Measurements from ENCODE around the gene RHBDF1. TPM values are rescaled to one million over a fixed set of nuclear protein-coding genes. Genes with fewer than 3 reads are reported as not detected.

The RHBDF1 gene
- total RNA-seq (27.2 and 28.2 TPM in 2 replicates), polyA plus RNA-seq (27.9 and 38.2 TPM in 2 replicates)

GRCh38 chr16:72561-73548 lies at the start of gene RHBDF1:
TSS of gene RHBDF1 (minus strand) at chr16:72631. CDS start at chr16:65015, 7,616 bp downstream.
- Histone ChIP-seq H3K36me3 (no peaks in the 10 kb centered on the region), H3K27ac (peak within 1 kb of the TSS; percentile 88), H3K9me3 (ENCODE audit: low read depth) (no peaks in the 10 kb centered on the region), H3K27me3 (no peaks in the 10 kb centered on the region), H3K4me1 (ENCODE audit: low read depth) (peaks cover 29% of the 10 kb centered on the region), H3K4me3 (peak within 1 kb of the TSS; percentile 58)
- TF ChIP-seq CTCF (IDR thresholded peaks at IDR 0.05; ENCODE audit: low read depth, low read length), result no peak
- peak; percentile 71 to 83 for DNase-seq (ENCODE audit: low read depth in 1 of 2, low spot score in 1 of 2)

- DNase-seq (ENCODE audit: low read depth in 1 of 2, low spot score in 1 of 2), result no peak
- Histone ChIP-seq H3K4me3 (no peak overlapping the region), H3K27ac (no peak overlapping the region), H3K27me3 (no peaks in the 10 kb centered on the region), H3K4me1 (ENCODE audit: low read depth) (no peaks in the 10 kb centered on the region), H3K9me3 (ENCODE audit: low read depth) (no peaks in the 10 kb centered on the region), H3K36me3 (no peaks in the 10 kb centered on the region)
- TF ChIP-seq CTCF (IDR thresholded peaks at IDR 0.05; ENCODE audit: low read depth, low read length), result no peak
These were observed 48.3 kb upstream of the RHBDF1 start for GRCh38 chr16:120756-121155.

GRCh38 chr16:119835-120491 lies 47.5 kb upstream of the RHBDF1 start:
- no peaks in the 10 kb centered on the region for H3K9me3 ChIP-seq (ENCODE audit: low read depth)
- no peaks in the 10 kb centered on the region for H3K36me3 ChIP-seq
- H3K4me1 ChIP-seq (ENCODE audit: low read depth), result no peaks in the 10 kb centered on the region
- no peak overlapping the region for H3K27ac ChIP-seq
- no peaks in the 10 kb centered on the region for H3K27me3 ChIP-seq
- no peak for DNase-seq (ENCODE audit: low read depth in 1 of 2, low spot score in 1 of 2)
- no peak overlapping the region for H3K4me3 ChIP-seq
- TF ChIP-seq CTCF (IDR thresholded peaks at IDR 0.05; ENCODE audit: low read depth, low read length), result no peak

- TF ChIP-seq CTCF (IDR thresholded peaks at IDR 0.05; ENCODE audit: low read depth, low read length), result no peak
- H3K9me3 ChIP-seq (ENCODE audit: low read depth), result no peaks in the 10 kb centered on the region
- no peaks in the 10 kb centered on the region for H3K4me1 ChIP-seq (ENCODE audit: low read depth)
- DNase-seq (ENCODE audit: low read depth in 1 of 2, low spot score in 1 of 2), result no peak
- no peaks in the 10 kb centered on the region for H3K36me3 ChIP-seq
- no peak overlapping the region for H3K4me3 ChIP-seq
- H3K27ac ChIP-seq, result no peak overlapping the region
- H3K27me3 ChIP-seq, result no peaks in the 10 kb centered on the region
These were observed 46.9 kb upstream of the RHBDF1 start for GRCh38 chr16:119295-119694.

- DNase-seq (ENCODE audit: low read depth in 1 of 2, low spot score in 1 of 2), result no peak
- H3K4me1 ChIP-seq (ENCODE audit: low read depth), result no peaks in the 10 kb centered on the region
- no peak overlapping the region for H3K4me3 ChIP-seq
- H3K27me3 ChIP-seq, result no peaks in the 10 kb centered on the region
- H3K9me3 ChIP-seq (ENCODE audit: low read depth), result no peaks in the 10 kb centered on the region
- H3K27ac ChIP-seq, result no peak overlapping the region
- H3K36me3 ChIP-seq, result no peaks in the 10 kb centered on the region
- TF ChIP-seq CTCF (IDR thresholded peaks at IDR 0.05; ENCODE audit: low read depth, low read length), result no peak
These were observed 46.4 kb upstream of the RHBDF1 start for GRCh38 chr16:118857-119256.
